Retinal pigment epithelial cell (primary cell): ENCODE data around the gene BAG5.

Experiments
- DNase-seq: peaks from one replicate; pipeline ENCODE4 v3.0.0-alpha.2; 2010; ENCODE audit warnings: low read depth
- H3K4me3 ChIP-seq: 2 replicates; pipeline ENCODE4 v1.5.1; 2011; ENCODE audit warnings: mild to moderate bottlenecking, low read length, control low read depth, moderate library complexity
- TF ChIP-seq, protein P1 (sequence below): conservative IDR thresholded peaks from 2 replicates; pipeline ENCODE4 v1.5.1; 2011; ENCODE audit warnings: low read depth, low read length, control low read depth, inconsistent platforms

The BAG5 gene

DNA sequence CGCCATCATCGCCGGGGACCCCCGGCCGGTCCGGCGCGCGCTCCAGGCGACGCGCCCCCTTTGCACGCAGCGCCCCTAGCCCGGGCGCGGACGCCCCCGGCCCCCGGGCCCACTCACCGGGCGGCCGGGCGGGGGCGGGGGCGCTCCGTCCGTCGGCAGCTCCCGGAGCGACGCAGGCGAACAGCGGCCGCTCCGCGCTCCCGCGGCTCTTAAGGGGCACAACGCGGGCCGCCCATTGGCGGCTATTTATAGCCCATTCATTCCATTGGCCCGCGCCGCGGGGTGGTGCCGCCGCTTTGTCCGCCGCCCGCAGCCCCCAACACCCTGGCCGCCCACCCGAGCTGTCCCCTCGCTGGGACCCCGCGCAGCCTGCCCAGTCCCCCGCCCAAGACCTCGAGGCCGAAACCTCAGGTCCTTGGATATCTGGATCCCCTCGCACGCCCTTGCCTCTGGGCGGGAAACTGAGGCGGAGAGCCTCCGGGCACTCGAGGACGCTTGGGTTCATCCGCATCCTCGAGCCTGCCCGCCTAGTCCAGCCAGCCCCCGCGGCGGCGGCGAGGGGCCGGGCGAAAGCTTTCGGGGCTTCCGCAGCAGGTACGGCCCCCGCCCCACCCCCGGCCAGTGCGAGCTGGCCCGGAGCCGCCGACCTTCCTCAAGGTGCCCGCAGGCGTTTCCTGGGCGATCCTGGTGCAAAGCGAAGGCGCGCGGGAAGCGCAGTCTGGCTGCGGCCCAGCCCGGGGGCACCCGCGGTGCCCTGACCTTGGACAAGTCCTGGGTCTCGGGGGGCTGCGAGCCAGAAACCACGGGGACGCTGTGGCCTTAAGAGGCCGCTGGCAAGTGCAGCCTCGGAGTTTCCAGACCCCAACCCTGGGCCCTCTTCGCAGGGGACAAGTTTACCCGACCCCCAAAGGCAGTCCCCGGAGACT, 39.5 kb downstream of the BAG5 start, which contains the start of gene CKB:
Gene CKB (minus strand): TSS at position 182 of the 926 bp plus-strand sequence. CDS start 337 bp downstream, outside the sequence.
- H3K4me3 ChIP-seq: peak within 1 kb of the TSS; percentile 53
- TF ChIP-seq, protein P1, sequence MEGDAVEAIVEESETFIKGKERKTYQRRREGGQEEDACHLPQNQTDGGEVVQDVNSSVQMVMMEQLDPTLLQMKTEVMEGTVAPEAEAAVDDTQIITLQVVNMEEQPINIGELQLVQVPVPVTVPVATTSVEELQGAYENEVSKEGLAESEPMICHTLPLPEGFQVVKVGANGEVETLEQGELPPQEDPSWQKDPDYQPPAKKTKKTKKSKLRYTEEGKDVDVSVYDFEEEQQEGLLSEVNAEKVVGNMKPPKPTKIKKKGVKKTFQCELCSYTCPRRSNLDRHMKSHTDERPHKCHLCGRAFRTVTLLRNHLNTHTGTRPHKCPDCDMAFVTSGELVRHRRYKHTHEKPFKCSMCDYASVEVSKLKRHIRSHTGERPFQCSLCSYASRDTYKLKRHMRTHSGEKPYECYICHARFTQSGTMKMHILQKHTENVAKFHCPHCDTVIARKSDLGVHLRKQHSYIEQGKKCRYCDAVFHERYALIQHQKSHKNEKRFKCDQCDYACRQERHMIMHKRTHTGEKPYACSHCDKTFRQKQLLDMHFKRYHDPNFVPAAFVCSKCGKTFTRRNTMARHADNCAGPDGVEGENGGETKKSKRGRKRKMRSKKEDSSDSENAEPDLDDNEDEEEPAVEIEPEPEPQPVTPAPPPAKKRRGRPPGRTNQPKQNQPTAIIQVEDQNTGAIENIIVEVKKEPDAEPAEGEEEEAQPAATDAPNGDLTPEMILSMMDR: no peak
- no peak for DNase-seq

DNA sequence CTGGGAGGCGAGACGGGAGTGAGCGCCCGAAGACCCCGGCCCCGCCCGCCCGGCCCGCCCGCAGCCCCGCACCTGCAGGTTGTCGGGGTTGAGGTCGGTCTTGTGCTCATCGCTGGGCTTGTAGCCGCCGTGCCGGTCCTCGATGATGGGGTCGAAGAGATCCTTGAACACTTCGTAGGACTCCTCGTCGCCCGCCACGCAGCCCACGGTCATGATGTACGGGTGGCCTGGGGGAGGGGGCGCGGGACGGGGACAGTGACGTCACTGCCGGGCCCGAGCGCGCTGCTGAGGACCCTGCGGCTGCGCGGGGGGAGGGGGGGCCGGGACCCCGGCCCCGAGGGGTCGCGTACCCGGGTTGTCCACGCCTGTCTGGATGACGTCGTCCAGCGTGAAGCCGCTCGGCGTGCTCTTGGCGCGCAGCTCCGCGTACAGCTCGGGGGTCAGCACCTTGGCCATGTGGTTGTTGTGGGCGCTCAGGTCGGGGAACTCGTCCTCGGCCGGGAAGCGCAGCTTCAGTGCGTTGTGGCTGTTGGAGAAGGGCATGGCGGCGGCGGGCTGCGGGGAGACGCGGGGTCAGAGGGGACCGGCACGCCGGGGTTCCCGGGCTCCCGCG, 40.4 kb downstream of the BAG5 start:
- no peak for DNase-seq
- TF ChIP-seq, protein P1: no peak
- peak overlapping the region; percentile 53 for H3K4me3 ChIP-seq

DNA sequence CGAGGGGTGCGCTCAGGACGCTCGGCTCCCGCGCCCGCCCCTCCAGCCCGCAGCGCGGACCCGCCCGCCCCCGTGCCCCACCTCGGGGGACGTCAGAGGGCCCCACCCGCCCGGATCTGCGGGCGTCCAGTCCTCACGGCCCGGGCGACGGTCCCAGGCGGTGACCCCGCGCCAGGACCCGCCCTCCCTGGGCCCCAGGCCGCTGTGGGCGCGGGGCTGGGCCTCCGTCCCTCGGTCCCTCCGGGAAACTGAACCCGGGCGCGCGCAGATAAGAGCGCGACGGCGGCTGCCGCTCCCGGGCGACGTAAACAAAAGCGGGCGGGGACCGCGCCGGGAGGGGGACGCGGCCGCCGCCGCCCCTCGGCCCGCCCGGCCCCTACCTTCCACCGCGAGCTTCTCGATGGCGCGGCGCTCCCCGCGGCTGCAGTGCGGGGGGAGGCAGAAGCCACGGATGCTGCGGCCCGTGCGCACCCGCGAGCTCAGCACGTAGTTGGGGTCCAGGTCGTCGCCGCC, 41.0 kb downstream of the BAG5 start:
- DNase-seq: no peak
- peak overlapping the region; percentile 53 for H3K4me3 ChIP-seq
- TF ChIP-seq, protein P1: no peak

DNA sequence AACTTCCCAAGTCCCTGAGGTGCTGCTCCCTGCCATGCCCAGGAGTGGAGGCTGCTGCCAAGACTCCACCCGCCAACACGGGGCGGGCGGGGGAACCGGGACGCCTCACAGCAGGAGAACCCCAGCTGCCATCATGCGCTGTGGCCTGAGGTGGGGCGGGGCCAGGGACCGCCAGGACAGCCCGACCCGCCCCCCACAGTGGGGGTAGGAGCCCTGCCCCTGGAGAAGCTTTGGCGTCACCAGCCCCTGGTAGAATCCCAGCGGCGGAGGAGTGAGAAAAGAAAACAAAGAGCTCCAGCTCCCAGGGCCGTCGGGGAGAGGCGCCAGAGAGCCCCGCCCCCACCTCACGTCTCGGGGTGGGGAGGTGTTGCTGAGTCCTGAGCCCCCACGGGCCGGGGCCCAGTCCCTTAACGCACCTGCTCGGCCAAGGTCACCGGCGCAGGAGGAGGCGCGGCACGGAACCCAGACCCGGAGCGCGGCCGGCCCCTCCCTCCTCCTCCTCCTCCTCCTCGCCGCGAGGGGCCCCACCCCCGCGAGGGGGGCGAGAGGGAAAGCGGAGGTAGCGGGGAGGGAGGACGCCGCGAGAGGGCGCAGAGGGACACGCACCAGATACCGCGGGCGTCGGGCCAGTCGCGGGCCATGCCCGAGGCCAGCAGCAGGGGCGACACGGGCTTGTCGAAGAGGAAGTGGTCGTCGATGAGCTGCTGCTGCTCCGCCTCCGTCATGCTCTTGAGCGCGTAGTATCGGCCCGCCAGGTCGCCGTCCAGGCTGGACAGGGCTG, 41.6 kb downstream of the BAG5 start:
- TF ChIP-seq, protein P1: peak; percentile 50
- H3K4me3 ChIP-seq: peak overlapping the region; percentile 38
- no peak for DNase-seq

DNA sequence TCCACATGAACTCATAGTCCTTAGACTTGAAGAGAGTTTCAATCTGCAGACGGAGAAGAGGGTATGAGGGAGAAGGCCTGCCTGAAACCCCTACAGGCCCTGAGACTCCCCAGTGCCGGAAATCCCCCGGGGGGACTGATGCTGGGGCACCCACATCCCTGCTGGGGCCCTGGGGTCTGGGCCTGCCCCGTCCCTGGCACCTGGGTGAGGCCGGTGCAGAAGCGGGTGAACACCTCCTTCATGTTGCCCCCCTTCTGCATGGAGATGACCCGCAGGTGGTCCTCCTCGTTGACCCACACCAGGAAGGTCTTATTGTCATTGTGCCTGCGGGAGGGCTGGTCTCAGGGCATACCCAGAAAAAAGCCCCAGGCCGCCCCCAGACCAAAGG, 42.2 kb downstream of the BAG5 start:
- no peak overlapping the region for H3K4me3 ChIP-seq
- TF ChIP-seq, protein P1: no peak
- no peak for DNase-seq

DNA sequence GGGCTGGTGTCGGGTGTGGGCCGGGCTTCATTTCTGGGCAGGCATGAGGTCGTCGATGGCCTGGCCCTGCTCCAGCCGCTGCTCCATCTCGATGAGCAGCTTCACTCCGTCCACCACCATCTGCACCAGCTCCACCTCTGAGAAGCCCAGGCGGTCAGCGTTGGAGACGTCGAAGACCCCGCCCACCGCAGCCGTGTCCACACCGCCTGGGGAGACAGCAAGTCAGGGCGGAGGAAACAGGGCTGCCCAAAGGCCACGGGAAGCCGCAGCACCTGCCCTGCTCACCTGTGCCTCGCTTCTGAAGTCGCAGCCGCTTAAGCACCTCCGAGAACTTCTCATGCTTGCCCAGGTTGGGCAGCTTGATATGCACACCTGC, 42.6 kb downstream of the BAG5 start:
- no peak overlapping the region for H3K4me3 ChIP-seq
- DNase-seq: no peak
- TF ChIP-seq, protein P1: no peak
